NK-92 treated with Interleukin-12 subunit alpha and Interleukin-12 subunit beta, amount 100 ng/mL, for 24 hours (cell line): ENCODE results near the gene COA1.

Source experiments
- DNase-seq: peaks from one replicate; lab custom pipeline; 2025; lab: John Stamatoyannopoulos, UW

The COA1 gene

GRCh38 chr7:43590862-43591557, 138.3 kb downstream of the COA1 start:
- DNase-seq: no peak

- DNase-seq: no peak
These were observed 139.6 kb downstream of the COA1 start for GRCh38 chr7:43589728-43590127.
